Ammon's horn (tissue), 1 donor: ENCODE data around the gene NDST1.
"Not testable (repeated sequence)": the region's sequence is repeated elsewhere in the genome, so short reads cannot be mapped to it uniquely, and the experiment has no call there.

Experiments used
- DNase-seq: peaks from one replicate; pipeline ENCODE4 v3.0.0-alpha.2; 2016; ENCODE audit warnings: low spot score

The NDST1 gene

DNA sequence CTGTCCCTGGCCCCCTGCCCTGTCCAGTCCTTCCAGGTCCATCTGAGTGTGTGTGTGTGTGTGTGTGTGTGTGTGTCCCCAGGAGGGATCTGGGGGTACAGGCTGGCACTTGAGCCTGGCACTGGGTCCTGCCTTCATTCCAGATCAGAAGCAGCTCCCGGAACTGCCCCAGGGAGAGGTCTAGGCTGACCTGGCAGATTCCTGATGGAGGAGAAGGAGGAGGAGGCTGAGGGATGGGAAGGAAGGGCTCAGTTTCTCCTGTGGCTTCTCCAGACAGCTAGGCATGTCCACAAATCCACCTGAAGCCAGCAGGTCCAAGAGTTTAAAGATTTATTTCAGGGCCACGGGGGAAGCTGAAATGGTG lies 328 bp downstream of the NDST1 start:
- no peak for DNase-seq

DNA sequence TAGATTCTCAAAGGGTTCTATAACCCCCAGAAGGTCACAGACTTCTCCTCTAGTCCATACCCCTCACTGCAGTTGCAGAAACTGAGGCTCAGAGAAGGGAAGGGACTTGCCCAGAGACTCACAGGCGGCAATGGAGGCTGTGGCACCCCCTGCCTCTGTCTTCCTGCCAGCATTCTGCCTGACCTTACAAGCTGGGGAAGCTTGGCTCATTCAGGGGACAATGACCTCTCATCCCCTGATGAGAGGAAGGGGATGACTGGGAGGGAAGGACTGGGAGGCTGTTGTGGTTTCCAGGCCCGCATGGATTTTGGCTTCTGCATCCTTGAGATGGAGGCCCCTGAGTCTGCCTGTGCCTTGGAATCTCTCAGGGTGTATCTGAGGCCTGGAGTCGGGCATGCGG lies 897 bp downstream of the NDST1 start:
- DNase-seq = no peak

DNA sequence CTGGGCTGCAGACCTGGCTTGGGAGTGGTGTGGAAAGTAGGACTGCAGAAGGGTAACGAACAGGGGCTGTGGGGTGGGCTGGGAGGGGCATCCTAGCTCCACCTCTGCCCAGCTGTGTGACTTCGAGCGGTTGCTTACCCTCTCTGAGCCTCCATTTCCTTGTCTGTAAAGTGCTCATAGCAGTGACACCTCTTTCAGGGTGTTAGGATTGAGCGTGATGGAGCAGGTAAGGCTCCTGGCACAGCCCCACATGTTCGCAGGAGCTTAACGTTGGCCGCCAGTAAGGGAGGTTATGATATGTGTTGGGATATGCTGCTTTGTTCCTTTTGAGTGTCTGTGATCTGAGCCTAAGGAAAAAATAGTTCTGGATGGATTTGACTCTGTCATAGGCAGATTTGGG lies 2.1 kb downstream of the NDST1 start:
- no peak for DNase-seq

DNA sequence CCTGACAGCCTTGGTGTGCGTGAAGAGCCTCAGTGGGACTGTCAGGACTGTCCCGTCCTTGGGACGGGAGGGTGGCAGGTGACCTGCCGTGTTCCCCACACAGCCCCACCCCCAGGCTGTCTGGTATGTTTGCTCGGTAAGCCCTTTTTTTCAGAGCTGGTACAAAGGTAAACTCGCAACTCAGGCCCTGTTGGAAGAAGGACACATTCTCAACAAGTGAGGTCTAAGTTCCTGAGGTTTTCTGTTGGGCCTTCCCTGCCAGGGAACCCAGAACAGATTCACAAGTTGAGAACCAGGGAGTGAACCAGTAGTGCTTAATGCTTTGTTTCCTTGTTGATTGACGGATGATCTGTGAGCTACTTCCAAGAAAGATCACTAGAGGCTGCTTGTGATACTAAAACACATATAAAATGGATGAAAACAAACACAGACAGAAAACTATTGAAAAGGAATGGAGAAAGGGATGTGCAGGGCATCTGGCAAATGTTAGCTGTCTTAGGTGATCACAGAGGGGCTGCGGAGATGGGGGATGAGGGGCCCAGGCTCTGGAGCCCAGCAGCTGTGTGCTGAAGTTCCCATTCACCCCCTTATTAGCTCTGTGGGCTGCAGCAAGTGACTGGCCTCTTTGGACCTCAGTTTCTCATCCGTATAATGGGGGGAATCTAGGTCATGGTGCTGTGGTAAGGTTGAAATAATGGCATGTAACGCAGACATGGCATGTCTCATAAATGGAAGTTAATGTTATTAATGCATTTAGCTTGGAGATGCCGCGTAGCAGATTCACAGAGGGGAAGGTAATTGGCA lies 2.7 kb downstream of the NDST1 start:
- no peak for DNase-seq

DNA sequence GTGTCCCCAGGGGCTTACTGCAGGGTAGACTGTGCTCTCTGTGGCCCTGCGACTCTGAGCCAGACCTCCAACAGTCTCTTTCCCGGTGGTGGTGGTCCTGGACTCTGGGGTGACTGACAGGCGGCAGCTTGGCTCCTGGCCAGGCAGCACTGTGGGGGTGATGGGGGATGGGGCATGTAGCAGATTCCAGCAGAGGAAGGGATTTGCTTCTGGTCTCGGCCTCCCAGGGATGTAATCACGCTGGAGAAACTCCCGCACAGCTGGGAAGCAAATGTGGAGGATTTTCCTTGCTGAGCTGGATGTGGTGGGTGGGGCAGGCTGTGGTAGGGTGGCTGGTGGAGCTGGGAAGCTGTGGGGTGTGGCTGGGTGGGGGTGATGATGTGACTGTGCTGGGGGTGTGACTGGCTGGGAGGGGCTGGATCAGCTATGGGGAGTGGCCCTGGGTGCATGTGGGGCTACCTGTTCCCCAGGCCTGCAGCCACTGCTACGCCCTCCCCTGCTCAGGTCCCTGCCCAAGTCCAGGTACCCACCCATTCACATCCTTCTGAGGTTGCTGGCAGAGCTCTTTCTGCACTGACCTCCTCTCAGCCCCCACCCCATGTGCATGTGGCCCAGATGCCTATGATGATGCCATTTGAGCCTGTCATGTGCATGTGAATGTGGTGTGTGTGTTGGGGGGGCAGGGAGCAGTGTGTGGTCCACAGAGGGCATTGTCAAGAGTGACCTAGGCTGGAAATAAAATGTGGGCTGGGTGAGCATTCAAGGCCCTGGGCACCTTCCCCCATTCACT lies 3.8 kb downstream of the NDST1 start:
- no peak for DNase-seq

DNA sequence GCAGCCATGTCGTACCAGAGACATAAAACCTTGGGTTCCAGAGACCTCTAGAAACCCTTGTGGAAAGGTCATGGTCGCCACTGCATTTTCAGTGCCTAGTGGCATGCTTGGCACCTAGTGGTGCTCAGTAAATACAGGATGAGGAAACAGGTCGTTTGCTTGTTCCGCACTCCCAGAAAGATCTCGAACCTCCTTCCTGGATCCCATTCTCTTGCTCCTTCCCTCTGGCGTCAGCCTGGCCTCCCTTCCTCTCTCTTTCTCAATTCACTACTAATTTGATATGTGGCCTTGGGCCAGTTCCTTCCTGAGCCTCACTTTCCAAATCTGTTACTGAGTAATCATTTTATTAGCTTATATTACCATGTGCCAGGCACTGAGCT lies 4.4 kb downstream of the NDST1 start:
- DNase-seq = no peak

DNA sequence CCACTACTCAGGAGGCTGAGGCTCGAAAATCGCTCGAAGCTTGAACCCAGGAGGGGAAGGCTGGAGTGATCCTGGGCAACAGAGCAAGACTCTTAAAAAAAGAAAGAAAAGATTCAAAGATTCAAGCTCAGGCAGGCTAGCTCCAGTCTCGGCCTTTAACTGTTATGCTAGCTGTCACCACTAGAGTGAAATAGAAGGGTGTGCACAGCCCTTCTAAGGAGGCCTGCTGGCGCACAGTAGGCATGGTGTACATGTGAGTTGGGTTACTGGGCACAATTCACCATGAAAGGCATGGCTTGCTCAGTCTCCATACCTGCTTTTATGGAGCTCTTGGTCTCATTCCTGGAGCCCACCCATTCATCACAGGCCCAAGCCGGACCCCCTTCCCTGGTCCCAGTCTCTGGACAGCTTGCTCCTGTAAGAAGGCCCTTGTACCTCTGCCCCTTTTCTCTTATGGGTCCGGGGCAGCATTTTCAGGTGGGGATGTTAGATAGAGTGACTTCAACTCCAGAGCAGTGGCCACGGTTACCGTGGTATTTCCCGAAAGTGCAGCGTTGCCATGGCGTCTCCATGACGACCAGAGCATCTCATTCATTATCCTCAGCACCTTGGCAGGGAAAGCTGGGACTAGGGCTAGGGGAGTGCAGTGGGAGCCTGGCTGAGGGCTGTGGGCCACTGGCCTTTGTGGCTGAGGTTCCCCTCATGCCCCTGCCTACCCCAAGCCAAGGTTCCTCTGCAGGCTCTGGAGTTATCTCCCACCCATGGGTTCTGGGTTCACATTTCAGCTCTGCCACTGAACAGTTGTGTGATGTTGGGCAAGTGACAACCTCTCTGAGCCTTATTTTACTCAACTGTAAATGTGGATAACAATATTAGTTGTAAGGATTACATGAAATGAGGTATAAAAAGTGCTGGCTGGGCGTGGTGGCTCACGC lies 5.7 kb downstream of the NDST1 start:
- DNase-seq = peak; percentile 83

DNA sequence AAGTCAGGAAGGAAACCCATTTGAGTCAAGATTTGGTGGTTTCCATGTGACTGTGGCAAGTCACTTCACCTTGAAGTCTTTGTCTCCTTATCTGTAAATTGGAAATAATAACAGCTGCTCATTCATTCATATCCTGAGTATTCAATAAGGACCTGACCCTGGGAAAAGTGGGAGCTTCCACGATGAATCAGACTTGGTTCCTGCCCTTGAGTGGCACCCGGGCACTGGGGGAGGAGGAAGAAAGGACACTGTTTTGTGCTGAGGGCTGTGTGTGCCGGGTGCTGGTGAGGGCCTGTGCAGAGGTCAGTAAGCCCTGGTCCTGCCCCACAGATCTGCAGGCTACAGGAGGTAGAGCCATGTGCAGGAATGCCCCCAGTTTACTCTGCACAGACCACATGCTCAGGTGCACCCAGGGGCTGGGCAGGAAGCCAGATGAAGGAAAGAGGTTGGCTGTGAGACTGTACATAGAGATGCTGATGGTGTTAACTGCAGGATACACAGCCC lies 6.8 kb downstream of the NDST1 start:
- no peak for DNase-seq

DNA sequence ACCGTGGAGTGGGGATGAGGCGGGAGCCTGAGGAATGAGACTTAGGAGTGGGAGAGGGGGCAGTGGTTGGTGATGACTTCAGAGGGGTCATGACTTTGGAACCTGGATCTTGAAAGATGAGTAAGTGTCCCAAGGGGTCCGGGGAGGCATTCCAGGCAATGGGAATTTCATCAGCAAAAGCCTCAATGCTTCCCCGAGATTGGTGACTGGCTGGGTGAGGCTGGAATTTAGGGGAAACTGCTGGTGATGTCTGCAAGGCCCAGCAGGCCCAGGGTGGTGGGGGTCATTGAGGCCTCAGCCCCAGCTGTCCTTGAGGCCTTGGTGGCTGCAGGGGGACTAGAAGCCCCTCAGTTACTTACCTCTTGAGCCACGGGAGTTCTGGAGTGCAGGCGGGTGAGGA lies 7.5 kb downstream of the NDST1 start:
- no peak for DNase-seq

DNA sequence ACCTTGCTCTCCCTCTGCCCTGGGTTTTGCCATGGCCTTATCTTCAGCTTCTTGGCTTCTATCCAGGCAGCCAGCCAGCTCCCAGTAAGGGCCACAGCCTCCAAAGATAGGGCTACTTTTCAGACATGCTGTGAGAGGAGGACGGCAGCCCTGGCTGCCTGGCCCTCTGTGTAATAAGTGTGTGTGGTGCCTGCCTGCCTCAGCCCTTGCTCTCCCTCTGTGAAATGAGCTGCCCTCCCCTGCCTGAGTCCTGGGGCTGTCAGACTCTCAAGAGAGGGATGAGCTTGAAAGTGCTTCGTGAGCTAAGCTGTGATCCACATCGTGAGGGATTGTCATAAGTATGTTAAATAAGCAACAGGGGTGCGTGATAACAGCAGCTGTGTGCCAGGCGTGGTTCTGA lies 8.1 kb downstream of the NDST1 start:
- no peak for DNase-seq

DNA sequence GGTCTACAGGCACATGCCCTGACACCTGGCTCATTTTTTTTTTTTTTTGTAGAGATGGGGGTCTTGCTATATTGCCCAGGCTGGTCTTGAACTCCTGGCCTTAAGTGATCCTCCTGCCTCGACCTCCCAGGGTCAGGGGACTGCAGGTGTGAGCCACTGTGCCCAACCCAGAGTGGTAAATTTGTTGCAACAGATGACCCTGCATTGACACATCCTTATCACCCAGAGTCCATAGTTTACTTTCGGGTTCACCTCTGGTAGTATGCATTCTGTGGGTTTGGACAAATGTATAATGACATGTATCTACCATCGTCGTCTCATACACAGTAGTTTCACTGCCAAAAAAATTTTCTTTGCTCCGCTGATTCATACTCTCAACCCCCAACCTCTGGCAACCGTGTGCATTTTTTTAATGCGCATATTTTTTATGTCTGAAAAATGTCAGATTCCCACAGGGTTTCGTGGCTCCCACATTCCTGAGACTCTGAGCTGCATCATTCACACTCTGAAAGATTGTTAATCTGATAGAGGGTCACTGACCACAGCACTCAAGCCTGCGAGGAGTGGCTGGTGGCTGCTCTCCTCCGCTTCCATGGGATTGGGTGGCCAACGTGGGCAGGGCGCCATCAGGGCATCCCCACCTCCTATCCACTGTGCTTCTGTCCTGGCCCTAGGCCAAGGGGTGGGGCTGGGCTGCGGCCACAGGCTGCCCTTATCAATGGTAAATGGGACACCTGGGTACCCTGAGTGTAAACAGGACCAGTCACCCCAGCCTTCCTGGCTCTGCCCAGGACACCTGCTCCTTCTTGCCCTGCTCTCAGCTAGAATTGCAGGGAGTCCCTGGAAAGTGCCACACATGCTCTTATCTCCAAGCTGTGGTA lies 9.6 kb downstream of the NDST1 start:
- no peak for DNase-seq

DNA sequence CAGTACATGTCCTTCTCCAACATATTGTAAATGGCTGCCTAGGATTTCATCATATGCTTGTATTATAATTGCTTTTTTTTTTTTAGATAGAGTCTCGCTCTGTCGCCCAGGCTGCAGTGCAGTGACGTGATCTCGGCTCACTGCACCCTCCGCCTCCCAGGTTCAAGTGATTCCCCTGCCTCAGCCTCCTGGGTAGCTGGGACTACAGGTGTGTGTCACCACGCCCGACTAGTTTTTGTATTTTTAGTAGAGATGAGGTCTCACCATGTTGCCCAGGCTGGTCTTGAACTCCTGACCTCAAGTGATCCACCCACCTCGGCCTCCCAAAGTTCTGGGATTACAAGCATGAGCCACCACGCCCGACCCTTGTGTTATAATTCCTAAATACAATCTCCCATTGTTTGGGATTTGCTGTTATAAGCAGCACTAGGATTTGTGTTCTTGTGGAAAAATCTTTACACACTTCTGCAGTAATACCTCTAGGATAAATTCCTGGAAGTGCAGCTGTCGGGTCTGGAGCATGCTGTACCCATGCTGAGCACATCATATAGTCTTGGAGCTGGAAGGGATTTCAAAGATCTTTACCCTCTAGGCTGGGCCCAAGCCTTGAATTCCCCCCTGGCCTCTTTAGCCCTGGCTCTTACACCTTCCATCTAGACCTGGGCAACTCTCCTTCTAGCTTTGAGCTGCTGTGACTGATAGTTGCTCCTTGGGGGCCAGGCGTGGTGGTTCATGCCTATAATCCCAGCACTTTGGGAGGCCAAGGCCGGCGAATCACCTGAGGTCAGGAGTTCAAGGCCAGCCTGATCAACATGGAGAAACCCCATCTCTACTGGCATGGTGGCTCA lies 11.0 kb downstream of the NDST1 start:
- not testable (repeated sequence) for DNase-seq

DNA sequence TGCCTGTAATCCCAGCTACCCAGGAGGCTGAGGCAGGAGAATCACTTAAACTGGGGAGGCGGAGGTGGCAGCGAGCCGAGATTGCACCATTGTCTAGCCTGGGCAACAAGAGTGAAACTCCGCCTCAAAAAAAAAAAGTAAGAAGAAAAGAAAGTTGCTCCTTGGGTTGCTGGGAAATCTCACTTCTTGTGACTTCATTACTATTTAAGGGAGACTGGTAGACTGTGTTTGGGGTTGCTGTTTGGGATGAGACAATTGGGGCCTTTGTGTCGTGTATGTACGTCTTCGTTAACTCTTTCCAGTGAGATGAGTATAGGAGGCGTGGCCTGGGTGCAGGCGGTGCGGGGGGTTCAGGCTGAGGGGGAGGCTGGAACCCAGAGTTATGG lies 11.6 kb downstream of the NDST1 start:
- DNase-seq = no peak

DNA sequence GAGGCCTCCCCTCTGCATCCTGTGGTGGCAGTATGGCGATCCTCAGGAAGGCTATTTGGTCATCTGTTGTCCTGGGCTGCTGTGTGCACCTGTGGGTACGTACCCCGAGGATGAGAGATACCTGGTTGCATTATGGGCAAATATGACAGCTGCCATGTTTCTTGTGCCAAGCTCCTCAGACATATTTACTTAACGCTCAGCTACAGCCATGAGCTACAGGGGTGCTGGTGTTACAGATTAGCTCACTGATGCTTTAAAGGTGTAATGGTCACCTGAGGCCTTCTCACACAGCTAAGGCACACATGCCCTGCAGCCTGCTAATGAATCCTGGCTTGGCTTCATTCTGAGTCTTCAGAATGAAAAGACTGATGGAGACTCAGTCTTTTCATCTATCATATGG lies 12.0 kb downstream of the NDST1 start:
- no peak for DNase-seq

DNA sequence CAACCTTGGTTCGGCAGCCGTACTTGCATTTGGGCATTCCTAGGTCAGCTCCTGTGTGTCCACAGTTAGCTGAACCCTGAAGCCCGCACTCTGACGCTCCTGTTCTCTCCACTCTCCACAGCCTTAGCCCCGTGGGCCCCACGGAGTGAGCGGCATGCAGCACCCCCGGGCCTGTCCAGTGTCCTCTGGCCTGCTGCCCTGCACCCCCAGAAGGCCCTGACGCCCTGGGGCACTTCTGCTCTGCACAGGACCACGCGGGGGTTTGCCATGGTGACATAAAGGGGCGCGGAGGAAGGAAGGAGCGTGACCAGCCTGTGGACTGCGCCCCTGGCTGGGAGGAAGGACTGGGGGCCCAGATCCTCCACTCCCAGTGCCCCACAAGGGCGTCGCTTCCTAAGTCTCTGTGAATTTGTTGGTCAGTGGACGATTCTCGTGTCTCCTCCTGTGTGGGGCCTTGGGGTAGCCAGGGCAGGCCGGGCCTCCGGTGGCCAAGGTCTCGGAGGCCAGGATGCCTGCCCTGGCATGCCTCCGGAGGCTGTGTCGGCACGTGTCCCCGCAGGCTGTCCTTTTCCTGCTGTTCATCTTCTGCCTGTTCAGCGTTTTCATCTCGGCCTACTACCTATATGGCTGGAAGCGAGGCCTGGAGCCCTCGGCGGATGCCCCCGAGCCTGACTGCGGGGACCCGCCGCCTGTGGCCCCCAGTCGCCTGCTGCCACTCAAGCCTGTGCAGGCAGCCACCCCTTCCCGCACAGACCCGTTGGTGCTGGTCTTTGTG lies 13.0 kb downstream of the NDST1 start:
- DNase-seq = no peak

DNA sequence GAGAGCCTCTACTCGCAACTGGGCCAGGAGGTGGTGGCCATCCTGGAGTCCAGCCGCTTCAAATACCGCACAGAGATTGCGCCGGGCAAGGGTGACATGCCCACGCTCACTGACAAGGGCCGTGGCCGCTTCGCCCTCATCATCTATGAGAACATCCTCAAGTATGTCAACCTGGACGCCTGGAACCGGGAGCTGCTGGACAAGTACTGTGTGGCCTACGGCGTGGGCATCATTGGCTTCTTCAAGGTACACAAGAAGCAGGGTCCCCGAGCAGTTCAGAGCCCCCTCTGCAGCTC lies 13.5 kb downstream of the NDST1 start:
- no peak for DNase-seq

DNA sequence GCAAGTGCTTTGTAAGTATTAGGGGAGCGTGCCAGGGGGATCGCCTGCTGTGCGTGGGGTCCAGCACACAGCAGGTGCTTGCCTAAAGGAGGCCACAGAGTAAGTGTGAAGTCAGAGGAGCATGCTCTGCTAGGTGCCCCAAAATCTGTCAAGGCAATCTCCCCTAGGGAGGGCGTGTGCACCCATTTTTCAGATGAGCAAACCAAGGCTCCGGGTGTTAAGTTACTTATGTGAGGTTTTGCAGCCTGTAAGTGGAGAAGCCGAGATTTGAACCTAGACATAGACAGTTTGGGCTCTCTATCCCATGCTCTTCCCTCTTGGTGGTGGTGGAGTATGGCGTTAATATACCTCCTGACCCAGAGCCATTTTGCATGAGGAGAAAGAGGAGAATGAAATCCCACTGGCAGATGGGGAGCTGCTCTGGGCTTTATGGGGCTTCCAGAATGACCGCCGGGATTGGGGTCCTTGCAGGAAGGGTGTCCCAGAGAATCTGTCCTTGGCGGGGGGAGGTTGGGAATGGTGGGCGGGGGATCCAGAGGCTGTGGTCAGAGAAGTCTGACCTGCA lies 14.1 kb downstream of the NDST1 start:
- DNase-seq = no peak

DNA sequence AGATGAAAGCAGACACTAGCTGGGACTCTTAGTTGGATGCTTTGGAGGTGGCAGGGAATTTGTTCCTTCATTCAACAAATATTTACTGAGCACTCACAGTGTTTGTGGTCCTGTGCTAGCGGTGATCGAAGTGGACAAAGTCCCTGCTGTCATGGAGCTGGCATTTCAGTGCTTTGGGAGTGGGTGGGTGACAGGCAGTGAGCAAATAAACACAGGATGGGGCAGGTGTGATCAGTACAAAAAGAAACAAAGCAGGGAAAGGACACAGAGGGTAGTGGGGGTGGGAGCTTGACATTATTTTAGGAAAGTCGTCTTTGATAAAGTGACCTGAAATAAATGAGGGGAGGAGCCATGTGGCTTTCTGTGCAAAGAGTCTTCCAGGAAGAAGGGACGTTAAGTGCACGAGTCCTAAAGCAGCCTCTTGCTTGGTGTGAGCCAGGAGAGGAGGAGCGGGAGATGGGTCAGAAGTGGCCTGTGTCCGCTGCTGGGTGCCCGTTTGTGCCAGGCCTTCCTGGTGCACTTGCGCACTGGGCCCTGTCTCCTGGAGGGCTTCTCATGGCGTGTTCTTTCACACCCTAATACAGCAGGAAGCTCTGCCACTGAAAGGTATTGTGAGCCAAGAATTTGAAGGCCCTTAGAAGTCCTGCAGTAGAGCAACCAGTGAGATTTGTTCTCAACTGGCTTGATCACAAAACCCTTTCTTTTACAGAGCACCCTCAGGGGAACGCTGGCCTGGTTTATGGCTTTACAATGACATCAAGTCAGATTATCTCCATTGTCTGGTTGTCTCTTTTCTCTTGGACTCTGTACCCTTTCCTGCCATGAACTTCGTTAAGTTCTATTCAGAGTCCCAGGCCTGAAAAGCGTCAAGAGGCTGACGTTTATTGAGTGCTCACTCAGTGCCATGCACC lies 14.8 kb downstream of the NDST1 start:
- no peak for DNase-seq
